Astrocyte of the cerebellum (primary cell): ENCODE results near the gene APBA1.

Experiments
- DNase-seq: peaks from one replicate; pipeline ENCODE4 v3.0.0-alpha.2; 2011; ENCODE audit warnings: low read depth
- H3K4me3 ChIP-seq: 2 replicates; pipeline ENCODE4 v1.5.1; 2011; ENCODE audit warnings: mild to moderate bottlenecking, low read depth, low read length, moderate library complexity
- in situ Hi-C: cut with HindIII; loops from 2 replicates; pipeline ENCODE4 v1.10.0; 2017; ENCODE audit warnings: low sequenced_read_pairs
- TF ChIP-seq, protein P1 (sequence below): IDR thresholded peaks from 2 replicates; pipeline ENCODE4 v1.5.1; 2012; ENCODE audit warnings: low read length, low read depth, moderate library complexity, mild to moderate bottlenecking; ENCODE audit errors: missing control alignments

APBA1 gene

DNA sequence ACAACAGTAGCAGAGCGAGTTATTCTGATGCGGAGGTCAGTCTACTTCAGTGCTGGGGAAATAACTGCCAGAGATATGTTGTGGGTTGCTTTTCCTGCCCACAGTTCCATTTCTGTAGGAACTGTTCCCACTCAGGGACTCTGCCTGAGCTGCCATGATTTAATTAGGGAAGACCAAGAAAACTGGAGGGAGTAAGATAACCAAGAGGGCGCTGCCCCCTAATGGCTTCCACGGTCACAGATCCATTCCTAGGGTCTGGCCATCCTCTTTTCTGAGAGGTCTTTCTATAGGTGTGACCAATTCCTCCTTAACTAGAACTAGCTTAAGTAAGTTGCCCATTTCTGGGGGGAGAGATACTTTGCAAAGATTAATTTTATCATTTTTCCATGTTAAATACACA is 125.9 kb downstream of the APBA1 start:
- DNase-seq: no peak
- TF ChIP-seq, protein P1, sequence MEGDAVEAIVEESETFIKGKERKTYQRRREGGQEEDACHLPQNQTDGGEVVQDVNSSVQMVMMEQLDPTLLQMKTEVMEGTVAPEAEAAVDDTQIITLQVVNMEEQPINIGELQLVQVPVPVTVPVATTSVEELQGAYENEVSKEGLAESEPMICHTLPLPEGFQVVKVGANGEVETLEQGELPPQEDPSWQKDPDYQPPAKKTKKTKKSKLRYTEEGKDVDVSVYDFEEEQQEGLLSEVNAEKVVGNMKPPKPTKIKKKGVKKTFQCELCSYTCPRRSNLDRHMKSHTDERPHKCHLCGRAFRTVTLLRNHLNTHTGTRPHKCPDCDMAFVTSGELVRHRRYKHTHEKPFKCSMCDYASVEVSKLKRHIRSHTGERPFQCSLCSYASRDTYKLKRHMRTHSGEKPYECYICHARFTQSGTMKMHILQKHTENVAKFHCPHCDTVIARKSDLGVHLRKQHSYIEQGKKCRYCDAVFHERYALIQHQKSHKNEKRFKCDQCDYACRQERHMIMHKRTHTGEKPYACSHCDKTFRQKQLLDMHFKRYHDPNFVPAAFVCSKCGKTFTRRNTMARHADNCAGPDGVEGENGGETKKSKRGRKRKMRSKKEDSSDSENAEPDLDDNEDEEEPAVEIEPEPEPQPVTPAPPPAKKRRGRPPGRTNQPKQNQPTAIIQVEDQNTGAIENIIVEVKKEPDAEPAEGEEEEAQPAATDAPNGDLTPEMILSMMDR: peak; percentile 70
- no peak overlapping the region for H3K4me3 ChIP-seq
- in situ Hi-C loops: no loop called here

DNA sequence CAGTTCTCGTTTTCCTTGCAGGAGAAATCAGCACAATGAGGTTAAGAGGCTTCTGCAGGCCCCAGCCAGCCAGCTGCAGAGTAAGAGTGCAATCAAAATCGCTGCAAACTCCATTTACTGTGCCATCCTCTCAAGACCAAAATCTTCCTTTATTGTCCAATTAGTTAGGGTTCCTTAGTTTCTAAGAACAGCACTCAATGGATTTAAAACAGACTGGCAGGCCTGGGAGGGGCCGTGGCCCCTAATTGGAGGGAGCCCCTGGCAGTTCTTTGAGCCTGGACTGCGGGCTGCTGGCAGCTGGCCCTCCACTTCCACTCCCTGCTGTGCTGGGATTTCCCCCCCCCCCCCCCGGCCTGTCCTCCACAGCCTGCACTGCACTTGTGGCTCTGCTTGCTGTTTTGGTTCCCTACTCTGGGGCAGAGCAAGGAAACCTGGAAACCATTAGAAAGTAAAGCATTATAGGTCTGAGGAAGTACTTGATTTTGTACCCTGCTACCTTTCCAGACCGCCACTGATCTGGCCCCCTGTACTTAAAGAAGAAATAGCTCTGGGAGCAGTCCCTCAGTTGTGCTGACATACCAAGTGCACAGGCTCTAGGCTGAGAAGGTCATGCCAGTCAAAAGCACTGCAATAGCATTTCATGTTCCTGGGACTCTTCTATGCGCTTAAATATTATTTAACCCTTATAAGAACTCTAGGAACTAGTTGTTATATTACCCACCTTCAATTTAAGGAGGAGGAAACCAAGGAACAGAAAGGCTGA is 129.0 kb downstream of the APBA1 start:
- in situ Hi-C loops: no loop called here
- no peak for DNase-seq
- no peak overlapping the region for H3K4me3 ChIP-seq
- TF ChIP-seq, protein P1: no peak

DNA sequence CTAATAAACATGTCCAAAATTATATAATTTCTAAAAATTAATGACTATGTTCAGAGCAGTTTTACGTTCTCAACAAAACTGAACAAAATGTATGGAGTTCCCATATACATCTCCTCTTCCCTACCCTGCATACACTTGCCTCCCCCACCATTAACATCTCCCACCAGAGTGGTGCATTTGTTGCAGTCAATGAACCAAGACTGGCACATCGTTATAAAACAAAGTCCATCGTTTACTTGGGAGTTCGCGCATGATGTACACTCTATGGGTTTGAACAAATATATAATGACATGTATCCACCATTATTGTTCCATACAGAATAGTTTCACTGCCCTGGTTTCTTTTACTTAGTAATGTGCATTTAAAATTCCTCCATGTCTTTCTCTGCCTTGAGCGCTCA is 130.1 kb downstream of the APBA1 start:
- in situ Hi-C loops: no loop called here
- H3K4me3 ChIP-seq: no peak overlapping the region
- DNase-seq: no peak
- TF ChIP-seq, protein P1: no peak

DNA sequence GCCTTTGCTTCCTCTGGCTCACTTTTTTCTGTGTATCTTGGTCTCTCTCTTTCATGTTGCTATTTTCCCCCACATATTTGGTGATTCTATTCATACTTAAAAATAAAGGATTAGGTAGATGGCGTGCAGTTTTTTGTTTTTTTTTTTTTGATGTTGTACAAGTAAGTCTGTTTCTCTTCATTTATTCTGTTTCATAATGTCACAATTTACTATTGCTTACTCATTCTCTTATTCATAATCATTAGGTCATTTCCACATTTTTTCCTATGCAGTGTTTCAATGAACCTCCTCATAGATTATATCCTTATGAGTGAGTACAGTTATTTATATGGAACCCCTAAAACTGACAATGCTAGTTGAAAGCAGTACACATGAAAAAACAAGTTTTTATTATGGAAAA is 136.3 kb downstream of the APBA1 start:
- no peak overlapping the region for H3K4me3 ChIP-seq
- in situ Hi-C loops: no loop called here
- TF ChIP-seq, protein P1: no peak
- no peak for DNase-seq

DNA sequence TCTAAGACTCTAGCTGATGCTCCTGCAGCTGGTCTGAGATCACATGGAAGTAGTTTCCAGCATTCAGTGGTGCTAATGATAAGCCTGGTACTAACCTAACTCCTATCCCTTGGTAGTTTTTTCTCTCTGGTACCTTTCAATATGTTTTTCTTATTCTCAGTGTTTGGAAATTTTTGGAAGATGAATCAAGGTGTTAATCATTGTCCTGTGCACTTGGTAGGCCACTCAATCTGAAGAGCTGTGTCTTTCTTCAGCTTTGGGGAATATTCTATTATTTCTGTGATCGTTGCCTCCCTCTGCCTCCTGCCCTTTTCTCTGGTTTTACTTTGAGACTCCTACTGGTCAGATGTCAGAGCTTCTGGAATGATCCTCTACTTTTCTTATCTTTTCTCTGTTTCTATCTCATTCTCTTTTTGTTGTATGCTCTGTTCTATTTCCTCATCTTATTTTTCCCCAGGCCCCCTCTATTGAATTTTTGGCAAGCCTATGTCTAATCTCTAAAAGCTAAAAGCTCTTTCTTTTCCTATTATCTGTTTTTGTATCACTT is 136.8 kb downstream of the APBA1 start:
- no peak overlapping the region for H3K4me3 ChIP-seq
- in situ Hi-C loops: no loop called here
- DNase-seq: no peak
- TF ChIP-seq, protein P1: no peak

DNA sequence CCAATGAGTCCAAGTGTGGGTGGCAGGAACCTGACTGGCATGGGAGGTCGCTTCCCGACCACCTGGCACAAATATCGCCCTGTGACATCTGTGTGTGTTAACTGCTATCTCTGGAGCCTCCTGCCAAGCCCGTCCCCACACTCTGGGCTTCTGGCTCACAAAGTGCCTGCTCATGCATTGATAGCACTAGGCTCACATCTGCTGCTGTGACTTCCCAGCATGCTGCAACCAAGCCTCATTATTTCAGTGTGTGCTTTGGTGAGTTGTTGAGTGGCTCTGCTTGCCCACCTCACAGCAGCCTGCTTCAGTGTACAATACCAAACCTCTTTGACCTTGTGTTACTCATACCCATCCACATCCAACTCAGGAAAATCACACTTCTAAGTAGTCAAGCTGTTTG is 139.8 kb downstream of the APBA1 start:
- no peak overlapping the region for H3K4me3 ChIP-seq
- no peak for DNase-seq
- in situ Hi-C loops: no loop called here
- TF ChIP-seq, protein P1: no peak

DNA sequence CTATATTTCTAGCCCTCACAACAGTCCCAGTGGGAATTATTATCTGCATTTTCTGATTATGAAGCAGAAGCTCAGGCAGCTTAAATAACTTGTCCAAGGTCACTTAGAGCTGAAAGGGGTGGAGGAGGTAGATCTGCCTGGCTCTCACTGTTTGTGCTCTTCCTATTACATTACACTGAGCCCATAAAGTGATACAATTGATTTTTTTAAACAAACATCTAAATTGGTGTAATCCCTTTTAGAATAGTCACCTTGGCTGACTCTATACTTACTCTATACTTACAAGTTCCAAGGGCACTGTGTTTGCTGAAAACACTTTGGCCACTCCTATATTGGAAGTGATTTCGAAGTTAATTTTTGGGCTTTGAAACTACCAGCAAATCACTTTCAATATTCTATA is 144.7 kb downstream of the APBA1 start:
- H3K4me3 ChIP-seq: no peak overlapping the region
- in situ Hi-C loops: no loop called here
- no peak for DNase-seq
- TF ChIP-seq, protein P1: no peak
